Activated gamma-delta T cell (primary cell): ENCODE measurements around the gene LSAMP.
"Not testable (repeated sequence)": the region's sequence is repeated elsewhere in the genome, so short reads cannot be mapped to it uniquely, and the experiment has no call there.

Experiments
- DNase-seq: peaks from one replicate; lab custom pipeline; 2025; lab: John Stamatoyannopoulos, UW

The LSAMP gene

DNA sequence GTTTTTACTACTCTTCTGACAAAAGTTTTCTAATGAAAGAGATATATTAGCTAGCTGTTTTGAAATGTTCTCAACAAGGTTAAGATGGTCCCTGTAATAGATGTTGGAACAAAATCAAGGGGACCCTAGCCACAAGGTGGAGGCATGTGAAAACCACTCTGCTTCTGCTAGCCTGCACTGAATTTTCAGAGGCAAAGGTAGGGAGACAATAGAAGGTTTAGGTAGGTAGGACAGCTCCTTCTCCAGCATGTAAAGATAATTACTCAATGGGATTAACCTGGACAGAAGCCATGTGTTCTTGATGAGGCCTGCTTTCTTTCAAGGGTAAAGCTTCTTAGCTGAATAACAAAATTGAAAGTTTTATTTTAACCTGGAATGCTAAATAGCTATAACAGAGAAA is 333.5 kb downstream of the LSAMP start:
- DNase-seq: no peak

DNA sequence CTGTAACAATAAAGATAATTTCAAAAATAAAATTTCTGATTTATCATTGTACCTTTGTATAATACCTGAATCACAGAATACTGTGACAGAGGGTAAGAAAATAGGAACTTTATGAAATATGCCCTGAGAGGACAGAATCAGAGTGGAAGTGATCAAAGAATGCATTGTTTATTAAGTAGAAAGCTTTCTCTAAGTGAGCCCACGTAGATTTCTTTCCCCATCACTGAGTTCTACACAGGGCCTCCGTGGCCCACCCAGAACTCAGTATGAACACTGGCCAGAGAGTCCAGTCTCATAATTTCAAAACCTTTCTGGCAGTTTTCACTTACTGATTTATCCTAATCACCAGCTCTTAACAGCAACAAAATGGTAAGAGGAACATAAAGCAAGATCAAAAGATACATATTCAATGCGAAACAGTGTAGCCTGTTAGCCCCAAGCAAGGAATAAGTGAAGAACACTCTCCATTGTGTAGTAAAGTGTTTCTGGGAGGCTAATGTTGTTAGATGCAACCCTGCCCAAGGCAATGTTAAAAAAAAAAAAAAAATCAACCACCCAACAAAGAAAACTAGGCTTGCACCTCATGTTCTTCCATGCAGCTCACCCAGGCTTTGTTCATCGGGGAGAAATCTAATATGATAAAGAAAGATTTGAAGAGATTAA is 341.3 kb downstream of the LSAMP start:
- no peak for DNase-seq

DNA sequence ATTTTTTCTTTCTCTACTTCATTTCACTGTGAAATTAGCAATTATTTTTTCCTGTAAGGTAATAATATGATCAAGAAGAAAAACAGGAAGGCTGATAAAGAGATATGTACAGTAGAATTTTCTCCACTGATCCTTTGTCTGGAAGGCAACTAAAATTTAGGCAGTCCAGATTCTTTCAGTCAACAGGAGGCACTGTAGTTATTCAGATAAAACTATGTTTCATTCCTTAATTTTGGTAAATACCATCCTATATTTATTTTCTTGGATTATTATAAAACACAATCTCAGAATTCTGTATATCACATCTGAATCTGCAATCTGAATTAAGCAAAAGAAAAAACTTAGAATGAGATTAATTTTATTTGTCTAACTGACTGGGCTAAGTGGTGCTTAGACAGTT is 343.2 kb downstream of the LSAMP start:
- no peak for DNase-seq

DNA sequence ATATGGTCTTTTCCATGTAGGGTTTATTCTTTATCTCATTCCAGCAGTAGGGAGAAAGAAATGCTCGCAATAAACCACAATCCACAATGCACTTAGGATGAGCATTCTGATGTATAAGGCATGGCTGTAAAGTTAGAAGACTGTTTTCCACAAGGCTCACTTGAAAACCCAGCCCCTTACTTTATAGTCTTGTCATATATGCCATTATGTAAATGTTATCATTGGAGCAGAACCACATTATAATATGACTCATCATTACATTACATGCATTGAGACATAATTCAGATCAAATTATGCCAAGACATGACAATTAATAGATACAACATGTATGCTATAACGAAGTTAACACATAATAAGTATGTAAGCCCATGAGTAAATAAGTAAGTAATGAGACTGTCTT is 348.1 kb downstream of the LSAMP start:
- DNase-seq: no peak

DNA sequence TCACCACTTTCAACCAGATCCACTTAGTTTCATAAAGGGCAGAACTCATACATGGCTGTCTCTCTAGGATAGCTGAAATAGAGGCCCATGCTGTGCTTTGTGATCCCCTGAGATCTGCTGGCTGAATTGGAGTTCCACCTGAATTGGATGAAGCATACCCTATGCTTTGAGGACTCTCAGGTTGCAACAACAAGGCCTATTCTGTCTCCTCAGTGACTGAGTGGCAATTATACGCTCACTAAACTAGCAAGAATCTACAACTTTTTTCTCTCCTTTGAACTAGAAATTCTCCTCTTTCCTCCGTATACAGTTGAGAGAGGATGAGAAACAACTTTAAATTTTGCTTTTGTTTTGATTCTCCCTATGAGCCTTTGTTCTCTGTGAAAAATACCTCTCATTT is 348.7 kb downstream of the LSAMP start:
- no peak for DNase-seq

DNA sequence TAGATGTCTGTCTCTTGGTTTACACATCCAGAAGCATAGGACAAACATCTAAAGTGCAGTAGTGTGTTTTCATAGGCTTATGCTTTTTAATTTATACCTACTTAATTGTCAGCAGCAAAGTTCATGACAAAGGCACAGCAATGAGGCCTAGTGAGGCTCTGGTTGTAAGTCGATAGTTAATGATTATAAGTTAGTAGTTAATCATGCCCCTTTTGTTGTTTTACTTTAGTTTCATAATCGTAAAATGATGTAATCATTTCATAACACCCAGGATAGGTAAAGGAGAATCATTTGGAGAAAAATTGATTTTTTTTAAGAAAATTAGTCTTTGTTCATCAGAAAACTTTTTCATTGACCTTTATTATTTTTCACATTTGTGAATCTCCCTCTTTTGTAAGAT is 351.9 kb downstream of the LSAMP start:
- DNase-seq: no peak

DNA sequence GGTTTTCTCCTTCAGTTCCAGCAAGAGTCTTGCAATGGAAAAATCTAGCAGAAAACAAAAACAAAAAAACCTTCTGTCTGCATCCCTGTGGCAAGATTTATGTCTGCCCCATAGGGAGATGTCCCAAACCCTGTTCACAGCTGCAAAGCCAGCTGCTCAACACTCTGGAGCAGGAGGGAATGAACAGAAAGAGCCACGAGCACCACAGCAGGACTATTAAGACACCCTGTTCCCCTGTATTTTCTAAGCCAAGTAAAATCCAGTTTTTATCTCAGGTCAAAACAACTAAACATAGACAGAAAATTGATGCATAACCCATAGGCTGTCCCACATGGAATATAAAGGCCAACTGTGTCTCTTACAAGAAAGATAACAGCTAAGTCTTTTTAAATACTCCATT is 357.9 kb downstream of the LSAMP start:
- DNase-seq: no peak

DNA sequence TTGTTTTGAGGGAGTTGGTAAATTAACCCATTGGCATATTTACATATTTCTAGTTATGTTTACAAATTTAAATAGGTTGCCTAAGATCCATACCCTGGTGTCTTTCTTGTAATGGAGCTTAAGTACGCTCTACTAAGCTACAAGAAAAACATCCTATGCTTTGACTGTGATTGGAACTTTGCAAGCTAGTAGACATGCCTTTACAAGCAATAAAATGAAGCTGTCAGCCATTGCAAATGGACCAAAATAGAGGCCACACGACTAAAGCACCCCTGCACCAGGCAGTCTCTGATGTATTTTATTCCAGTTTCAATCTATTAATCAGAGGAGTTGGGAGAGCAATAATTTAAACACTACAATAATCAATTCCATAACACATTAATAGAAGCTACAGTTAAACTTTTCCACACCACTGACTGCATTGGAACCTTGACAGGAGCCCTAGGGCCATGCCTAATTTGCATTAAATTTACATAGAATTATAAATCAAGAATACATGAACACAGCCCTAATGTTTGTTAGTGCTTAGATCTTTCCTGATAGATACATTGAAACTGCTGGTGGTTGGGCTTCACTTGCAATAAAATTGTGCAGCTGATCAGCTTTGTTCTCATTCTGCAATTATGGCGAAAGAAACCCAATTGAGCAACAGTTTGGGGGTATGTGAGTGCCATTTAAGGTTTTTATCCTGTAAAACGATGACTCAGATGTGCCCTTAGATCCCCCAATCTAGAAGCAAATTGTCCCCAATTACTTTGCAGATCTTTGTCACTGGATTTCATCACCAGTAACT is 360.1 kb downstream of the LSAMP start:
- no peak for DNase-seq

DNA sequence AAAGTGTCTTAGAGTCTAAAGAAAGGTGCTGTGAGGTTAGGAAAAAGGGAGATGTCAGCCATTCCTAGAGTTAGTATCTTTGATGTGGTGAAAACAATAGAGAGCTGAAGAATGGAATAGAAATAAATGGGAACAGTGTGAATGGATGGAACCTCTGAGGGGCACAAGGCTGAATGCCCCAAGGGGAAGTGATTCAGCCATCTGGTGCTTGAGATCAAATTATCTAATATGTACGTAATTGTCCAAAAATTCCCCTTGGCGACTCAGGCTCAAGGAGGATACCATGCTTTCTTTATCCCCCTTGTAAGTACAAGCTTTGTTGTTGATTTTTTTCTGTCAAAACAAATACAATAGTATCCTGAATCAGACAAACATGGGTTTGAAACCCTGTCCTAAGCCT is 361.6 kb downstream of the LSAMP start:
- DNase-seq: no peak

DNA sequence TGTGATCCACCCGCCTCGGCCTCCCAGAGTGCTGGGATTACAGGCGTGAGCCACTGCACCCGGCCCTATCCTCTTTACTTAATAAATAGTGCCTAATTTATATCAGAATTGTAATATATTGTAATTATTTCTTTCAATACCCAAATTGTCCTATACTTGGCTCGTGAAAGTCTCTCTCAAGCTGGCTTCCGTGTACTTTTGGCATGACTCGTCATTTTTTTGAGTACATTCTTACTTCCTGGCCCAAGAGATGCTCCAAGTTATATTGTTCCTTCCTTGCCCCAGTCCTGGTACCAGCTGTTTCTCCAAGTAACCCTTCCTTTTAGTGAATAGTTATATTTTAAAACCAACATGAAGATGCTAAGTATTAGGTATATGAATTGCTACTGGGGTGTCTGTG is 366.7 kb downstream of the LSAMP start:
- no peak for DNase-seq

DNA sequence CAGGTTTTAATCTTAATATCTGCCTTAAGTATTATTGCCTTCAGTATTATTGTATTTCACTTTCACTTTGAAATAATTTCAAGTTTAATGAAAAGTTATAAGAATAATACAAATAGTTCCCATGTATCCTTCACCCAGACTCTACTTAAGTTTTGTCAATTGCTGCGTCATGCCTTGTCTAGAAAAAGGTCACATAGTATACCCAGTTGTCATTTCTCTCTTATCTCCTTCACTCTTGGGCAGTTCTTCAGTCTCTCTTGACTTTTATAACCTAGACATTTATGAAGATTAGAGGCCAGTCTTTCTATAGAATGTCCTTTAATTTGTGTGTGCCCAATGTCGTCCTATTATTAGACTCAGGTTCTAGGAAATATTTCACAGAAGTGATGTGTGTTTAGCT is 367.7 kb downstream of the LSAMP start:
- DNase-seq: no peak

DNA sequence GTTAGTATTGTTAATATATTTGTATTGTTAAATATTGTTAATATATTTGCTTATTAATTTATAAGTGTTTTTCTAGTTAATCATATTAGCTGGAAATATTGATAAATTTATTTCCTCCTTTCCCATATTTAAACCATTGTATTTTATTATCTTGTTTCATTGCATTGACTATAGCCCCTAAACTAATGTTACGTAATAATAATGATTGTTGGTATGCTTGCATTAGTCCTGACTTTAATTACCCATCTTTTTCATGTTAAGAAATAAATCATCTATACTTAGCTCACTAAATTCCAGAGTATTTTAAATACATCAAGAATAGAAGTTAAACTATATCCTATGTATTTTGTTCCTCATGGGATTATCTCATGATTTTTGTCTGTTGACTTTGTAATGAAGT is 368.2 kb downstream of the LSAMP start:
- DNase-seq: no peak

DNA sequence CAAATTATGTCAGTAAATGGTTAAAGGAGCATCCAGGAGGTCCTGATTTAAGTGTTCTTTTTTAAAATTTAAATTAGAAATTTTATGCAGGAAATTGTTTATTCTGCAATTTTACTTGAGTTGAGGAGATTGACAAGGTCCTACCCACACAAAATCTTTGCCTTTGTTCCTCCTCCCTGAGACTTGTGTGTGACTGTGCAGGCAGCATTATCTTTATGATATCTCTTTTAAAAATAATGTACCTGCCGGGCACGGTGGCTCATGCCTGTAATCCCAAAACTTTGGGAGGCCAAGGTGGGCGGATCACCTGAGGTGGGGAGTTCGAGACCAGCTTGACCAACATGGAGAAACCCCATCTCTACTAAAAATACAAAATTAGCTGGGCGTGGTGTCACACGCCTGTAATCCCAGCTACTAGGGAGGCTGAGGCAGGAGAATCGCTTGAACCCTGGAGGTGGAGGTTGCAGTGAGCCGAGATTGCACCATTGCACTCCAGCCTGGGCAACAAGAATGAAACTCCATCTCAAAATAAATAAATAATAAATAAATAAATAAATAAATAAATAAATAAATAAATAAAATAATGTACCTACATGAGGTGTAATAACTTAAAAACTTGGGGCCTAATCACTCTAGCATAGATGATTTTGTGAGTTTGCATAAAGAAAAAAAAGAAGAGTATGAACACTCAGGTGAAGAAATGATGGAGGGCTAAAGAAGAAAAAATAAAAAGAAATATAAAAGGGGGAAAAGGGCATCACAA is 374.6 kb downstream of the LSAMP start:
- DNase-seq: not testable (repeated sequence)

DNA sequence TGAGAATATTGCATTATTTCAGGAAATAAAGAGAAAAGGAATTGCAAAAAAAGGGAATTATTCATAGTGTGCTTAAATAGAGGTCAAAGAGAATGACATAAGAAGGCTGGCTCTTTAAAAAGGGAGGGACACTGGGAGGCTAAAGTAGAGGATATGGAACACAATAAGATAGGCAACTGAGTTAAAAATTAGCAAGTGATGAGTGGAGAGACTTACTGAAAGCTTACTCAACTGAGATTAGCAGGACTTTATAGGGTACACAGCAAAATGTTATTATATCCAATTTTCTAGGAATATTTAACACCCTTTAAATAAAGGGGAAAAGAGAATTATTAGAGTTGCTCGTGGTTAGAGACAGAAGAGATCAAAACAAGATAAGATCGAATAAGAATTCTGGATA is 375.2 kb downstream of the LSAMP start:
- no peak for DNase-seq

DNA sequence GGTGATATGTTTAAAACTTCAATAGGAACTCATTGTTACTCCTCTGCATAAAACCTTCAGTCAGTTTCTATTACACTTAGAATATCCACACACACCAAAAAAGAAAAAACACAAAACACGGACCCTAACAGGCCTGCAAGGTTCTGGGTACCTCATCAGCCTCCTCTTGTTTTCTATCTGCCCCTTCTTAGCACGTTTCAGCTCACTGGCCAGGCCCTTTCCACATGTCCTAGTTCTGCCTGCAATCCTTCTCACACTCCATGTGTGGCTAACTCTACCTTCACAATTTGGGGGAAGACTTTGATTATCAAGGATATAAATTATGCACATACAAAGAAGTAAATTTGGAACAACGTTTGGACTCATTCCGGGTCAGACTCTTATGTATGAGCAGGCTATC is 376.3 kb downstream of the LSAMP start:
- no peak for DNase-seq

DNA sequence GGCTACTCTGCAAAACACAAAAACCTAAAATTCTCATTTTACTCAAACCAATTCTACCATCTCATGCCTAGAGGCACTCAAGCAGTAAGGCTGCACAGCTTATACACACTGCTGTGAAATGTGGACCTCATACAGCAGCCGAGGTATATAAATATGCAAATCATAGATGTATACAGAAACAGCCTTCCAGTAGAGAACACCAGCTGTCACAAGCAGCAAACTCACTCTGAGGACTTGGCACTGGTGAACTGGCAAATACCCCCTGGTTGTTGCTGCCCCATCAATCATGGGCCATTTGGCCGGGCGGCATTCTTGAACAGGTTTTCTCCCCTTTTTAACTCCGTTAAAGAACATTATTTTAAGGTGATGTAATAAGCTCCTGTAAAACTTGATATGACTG is 378.0 kb downstream of the LSAMP start:
- no peak for DNase-seq

DNA sequence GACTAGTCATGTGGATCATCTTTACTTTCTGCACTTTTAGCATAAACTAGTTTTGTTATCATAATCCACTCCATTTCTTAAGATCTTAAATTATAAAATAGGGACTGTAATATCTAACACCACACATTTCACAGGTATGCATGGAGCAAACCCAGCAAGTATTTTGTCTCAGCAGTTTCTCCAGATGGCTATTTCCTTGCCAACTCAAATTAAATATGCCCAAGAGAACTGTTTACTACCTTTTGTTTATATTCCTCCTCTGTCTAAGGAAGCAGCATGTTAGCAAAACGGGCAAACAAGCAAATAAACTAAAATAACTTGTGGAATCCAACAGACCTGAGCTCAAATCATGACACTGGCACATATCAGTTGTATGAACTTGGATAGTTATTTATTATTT is 379.8 kb downstream of the LSAMP start:
- DNase-seq: no peak

DNA sequence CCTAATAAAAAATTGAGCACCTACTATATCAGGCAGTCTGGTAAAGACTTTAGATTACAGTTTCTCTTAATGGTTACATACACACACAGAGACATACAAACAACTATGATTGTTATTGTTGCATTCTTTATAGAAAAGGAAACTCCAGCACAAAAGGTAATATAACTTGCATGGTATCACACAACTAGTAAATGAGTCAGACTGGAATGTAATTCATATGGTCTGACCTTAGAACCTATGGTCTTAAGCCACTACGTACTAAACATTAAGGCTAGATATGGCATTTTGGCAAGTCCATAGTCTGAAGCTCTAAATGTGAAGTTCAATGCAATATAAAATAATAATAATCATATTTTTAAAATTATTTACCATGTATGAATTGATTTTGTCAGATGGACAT is 380.6 kb downstream of the LSAMP start:
- no peak for DNase-seq

DNA sequence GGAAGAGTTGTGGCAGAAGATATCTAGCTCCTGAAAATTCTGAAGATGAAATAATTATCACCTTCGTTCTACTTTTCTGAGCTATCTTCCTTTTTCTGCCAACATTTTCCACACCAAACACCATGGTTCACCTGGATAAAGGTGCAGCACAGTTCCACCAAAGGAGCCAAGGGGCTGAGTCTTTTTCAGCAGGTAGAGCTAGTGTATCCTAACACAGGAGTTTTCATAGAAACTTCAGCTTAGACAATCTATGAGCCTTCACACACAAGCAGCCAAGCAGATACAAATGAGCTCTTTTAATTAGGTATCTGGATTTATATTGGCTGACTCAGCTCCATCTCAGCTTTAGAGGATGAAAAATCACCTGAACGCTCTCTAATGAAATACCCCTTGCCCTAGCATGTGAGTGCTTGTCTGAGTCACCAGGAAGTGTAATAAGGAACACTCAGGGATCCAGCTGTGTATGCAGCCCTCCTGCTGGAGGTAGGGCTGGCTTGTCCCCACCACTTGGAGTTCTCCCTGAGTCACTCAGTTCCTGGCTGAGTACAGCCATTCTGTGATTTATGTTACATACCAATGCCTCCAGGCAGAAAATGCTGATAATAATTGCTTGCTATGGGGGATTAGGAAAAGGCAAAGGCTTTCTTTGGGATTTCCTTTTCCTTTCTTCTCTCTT is 385.7 kb downstream of the LSAMP start:
- no peak for DNase-seq

DNA sequence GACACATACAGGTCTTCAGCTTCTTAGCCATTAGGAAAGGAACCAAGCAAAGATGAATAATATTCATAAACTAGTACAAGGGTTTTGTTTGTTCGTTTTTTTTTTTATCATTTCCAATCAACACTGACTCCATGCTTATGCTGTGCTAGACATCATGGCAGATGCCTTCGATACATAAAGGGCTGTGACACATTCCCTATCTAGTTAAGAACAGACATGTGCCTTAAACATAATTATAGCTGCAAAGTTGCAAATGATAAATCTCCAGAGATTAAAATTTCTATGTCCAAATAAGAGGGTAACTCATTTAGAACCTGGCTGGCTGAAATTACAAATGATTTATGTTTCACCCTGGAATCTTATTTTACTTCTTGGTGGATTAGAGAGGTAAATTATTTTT is 386.4 kb downstream of the LSAMP start:
- no peak for DNase-seq

DNA sequence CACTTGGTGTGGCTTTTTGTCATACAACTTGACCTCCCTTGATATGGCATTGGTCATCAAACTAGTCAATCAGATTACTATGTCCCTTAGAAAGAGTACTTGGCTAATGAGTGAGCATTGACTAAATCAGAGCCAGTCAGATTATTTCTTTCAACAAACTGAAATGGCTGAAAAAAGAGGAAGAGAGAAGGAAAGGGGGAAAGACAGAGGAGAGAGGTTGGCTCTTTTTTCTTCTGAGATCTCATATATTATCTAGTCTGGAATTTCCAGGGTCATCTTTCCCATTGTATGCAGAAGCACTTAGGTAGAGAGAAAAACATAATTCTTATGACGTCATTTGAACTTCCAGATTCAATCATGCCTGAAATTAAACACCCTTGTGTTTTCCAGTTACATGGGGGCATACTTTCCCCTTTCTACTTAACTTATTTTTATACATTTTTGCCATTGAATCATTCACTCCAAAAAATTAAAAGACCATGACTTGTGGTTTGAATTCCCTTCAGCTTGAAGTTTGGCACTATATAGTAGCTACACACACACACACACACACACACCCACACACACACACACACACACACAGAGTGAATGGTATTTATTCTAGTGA is 387.8 kb downstream of the LSAMP start:
- DNase-seq: no peak

DNA sequence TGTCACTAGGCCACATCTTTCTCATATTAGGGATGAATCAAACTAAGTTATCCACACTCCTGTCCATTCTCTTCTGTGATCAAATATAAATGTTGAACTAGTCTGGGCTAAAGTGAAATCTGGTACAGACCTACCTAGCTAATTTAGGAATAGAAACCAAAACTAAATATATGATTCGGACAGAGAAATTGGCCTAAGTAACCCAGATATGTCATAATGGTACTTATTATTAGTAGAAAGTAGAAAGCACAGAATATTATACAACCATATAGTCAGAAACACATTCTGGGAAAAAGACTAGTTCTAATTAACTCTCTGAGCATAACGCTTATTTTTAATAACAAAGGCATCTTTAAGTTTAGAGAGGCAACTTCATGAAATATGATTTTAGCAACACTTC is 389.0 kb downstream of the LSAMP start:
- no peak for DNase-seq
